Measurements from ENCODE around the gene ATP2B2. TPM values are rescaled to one million over a fixed set of nuclear protein-coding genes. Genes with fewer than 3 reads are reported as not detected.

Gene ATP2B2
- total RNA-seq, 1 experiment from 2014 or later = not detected

DNA sequence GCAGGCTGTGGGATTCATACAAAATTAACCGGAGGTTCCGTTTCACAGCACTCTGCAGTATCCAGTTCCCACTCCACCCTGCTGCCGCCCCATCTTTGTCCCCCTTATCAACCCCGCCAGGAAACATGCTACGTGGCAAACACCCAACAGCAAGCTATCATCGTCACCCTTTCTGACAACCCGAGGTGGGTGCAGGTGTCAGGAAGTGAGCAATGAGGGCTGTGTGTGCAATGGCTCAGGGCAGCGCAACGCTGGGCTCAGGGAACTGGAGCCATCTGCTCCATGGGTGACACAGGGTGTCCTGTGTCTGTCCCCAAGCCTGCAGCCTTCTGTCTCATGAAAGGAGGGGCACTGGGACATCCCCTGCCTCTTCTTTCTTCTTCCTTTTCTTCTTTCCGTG, 60.9 kb downstream of the ATP2B2 start:
- Mint-ChIP-seq H3K27ac (ENCODE audit: low read depth, unreplicated experiment) (peak overlapping the region; percentile 17), H3K27me3 (ENCODE audit: insufficient read depth, unreplicated experiment) (peaks cover 34% of the 10 kb centered on the region), H3K9me3 (ENCODE audit: unreplicated experiment) (no peaks in the 10 kb centered on the region), H3K4me3 (ENCODE audit: unreplicated experiment) (no peak overlapping the region), H3K36me3 (ENCODE audit: insufficient read depth, unreplicated experiment) (no peaks in the 10 kb centered on the region), H3K4me1 (ENCODE audit: insufficient read depth, unreplicated experiment) (peaks cover 6% of the 10 kb centered on the region)
- no TSS peak for BruUV-seq (replicated peaks)
- intact Hi-C loops (cut with micrococcal nuclease) = no loop called here
- no peak for DNase-seq (ENCODE audit: unreplicated experiment)
- TF ChIP-seq, protein P1, sequence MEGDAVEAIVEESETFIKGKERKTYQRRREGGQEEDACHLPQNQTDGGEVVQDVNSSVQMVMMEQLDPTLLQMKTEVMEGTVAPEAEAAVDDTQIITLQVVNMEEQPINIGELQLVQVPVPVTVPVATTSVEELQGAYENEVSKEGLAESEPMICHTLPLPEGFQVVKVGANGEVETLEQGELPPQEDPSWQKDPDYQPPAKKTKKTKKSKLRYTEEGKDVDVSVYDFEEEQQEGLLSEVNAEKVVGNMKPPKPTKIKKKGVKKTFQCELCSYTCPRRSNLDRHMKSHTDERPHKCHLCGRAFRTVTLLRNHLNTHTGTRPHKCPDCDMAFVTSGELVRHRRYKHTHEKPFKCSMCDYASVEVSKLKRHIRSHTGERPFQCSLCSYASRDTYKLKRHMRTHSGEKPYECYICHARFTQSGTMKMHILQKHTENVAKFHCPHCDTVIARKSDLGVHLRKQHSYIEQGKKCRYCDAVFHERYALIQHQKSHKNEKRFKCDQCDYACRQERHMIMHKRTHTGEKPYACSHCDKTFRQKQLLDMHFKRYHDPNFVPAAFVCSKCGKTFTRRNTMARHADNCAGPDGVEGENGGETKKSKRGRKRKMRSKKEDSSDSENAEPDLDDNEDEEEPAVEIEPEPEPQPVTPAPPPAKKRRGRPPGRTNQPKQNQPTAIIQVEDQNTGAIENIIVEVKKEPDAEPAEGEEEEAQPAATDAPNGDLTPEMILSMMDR (IDR thresholded peaks at IDR 0.05; ENCODE audit: unreplicated experiment) = no peak
- CTCF ChIA-PET = interaction anchor here (0.5 kb wide), 1 partner anchor 851 kb away, joined by 3 read pairs; no protein-coding TSS in a partner anchor
- POLR2A ChIA-PET = no interaction called here

DNA sequence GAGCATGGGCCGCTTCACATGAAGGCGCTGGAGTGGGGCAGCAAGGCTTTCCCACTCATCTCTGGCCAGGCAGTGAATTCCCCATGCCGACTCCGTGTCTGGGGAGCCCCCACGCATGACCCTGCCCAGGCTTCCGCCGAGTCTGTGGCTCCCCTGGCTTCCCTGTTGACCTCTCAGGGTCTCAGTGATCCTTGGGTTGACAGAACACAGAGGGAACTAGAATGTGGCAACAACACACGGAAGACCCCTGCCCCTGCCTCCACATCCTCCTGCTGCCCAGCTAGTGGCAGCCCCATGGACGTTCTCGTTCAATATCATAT, 61.3 kb downstream of the ATP2B2 start:
- intact Hi-C loops (cut with micrococcal nuclease) = no loop called here
- CTCF ChIA-PET = no interaction called here
- TF ChIP-seq, protein P1 (IDR thresholded peaks at IDR 0.05; ENCODE audit: unreplicated experiment) = no peak

DNA sequence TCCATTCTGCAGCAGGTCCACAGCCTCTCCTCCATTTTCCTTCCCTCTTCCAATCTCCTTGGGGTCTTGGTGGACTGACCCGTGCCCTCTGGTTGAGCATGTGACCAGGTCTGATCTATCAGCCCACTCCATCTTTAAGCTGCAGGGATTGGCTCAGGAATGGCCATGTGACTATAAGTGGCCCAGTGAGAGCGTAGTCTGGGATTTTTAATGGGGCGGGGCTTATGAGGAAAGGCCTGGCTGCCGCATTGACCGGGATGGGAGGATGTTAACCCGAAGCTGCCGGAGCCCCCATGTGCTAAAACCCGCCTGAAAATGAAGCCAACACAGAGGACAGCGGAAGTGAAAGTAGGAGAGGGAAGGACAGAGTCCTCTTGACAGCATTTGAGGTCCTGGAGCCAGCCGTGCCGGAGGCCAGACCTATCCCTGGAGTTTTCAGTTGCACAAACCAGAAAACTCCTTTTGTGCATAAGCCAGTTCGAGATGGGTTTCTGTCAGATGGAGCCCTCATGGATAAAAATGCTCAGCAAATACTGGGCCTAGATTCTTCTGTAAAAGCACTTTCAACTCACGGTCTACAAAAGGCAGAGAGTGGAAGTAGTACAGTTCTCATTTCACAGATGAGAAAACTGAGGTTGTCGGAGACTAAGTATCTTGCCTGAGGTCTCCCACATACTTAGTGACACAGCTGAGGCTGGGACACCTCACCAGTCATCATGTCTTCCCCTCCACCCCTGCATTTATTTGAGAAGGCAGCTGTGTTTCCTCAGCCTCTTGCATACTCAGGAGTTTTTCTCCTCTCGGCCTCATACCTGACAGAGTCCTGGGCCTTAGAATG, 61.9 kb downstream of the ATP2B2 start:
- Mint-ChIP-seq H3K9me3 (ENCODE audit: unreplicated experiment) (no peaks in the 10 kb centered on the region), H3K27me3 (ENCODE audit: insufficient read depth, unreplicated experiment) (peaks cover 34% of the 10 kb centered on the region), H3K4me1 (ENCODE audit: insufficient read depth, unreplicated experiment) (peaks cover 6% of the 10 kb centered on the region), H3K27ac (ENCODE audit: low read depth, unreplicated experiment) (no peak overlapping the region), H3K4me3 (ENCODE audit: unreplicated experiment) (no peak overlapping the region), H3K36me3 (ENCODE audit: insufficient read depth, unreplicated experiment) (no peaks in the 10 kb centered on the region)
- no peak for DNase-seq (ENCODE audit: unreplicated experiment)
- POLR2A ChIA-PET = no interaction called here
- TF ChIP-seq, protein P1 (IDR thresholded peaks at IDR 0.05; ENCODE audit: unreplicated experiment) = no peak
- CTCF ChIA-PET = interaction anchor here (0.6 kb wide), 1 partner anchor 9 kb away, joined by 3 read pairs; no protein-coding TSS in a partner anchor
- BruUV-seq (replicated peaks) = no TSS peak
- intact Hi-C loops (cut with micrococcal nuclease) = no loop called here

More for the DNA sequence above, 61.3 kb downstream of the ATP2B2 start:
- H3K4me3 Mint-ChIP-seq (ENCODE audit: unreplicated experiment) = no peak overlapping the region
- POLR2A ChIA-PET = no interaction called here
- DNase-seq (ENCODE audit: unreplicated experiment) = no peak
- peak overlapping the region; percentile 17 for H3K27ac Mint-ChIP-seq (ENCODE audit: low read depth, unreplicated experiment)
- peaks cover 34% of the 10 kb centered on the region for H3K27me3 Mint-ChIP-seq (ENCODE audit: insufficient read depth, unreplicated experiment)
- no peaks in the 10 kb centered on the region for H3K36me3 Mint-ChIP-seq (ENCODE audit: insufficient read depth, unreplicated experiment)
- no TSS peak for BruUV-seq (replicated peaks)
- H3K9me3 Mint-ChIP-seq (ENCODE audit: unreplicated experiment) = no peaks in the 10 kb centered on the region
- peaks cover 6% of the 10 kb centered on the region for H3K4me1 Mint-ChIP-seq (ENCODE audit: insufficient read depth, unreplicated experiment)

DNA sequence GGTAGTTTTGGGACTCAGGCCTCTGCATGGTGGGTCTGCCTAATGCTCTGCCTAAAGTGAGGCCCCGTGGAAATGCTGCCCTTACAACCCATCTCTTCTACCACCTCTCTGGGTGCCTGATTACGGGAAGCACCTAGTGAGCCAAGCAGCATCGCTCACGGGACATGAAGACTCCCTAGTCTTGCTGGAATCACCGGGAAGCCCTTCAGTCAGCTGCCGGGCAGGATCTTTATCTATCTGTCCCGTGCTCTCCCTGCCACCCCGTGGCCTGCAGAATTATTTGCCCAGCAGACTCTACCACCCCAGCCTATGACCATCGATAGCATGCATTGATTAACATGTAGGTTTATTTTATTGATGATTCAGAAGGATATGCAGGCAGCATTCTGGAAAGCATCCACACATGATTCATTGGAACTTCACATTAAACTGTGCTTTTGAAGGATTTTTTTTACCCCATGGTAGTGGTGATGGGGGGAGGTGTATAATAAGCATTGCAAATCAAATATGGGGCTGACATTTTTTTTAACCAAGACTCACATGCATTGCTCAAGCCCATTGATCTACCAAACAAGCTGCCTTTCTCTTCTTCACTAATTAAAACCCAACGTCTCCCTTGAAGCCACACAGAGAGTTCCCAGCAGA, 63.1 kb downstream of the ATP2B2 start:
- Mint-ChIP-seq H3K9me3 (ENCODE audit: unreplicated experiment) (no peaks in the 10 kb centered on the region), H3K27ac (ENCODE audit: low read depth, unreplicated experiment) (no peak overlapping the region), H3K4me1 (ENCODE audit: insufficient read depth, unreplicated experiment) (peaks cover 6% of the 10 kb centered on the region), H3K27me3 (ENCODE audit: insufficient read depth, unreplicated experiment) (peaks cover 32% of the 10 kb centered on the region), H3K4me3 (ENCODE audit: unreplicated experiment) (no peak overlapping the region), H3K36me3 (ENCODE audit: insufficient read depth, unreplicated experiment) (no peaks in the 10 kb centered on the region)
- no TSS peak for BruUV-seq (replicated peaks)
- DNase-seq (ENCODE audit: unreplicated experiment) = no peak
- POLR2A ChIA-PET = interaction anchor here (0.6 kb wide), 1 partner anchor 921 kb away, joined by 3 read pairs; no protein-coding TSS in a partner anchor
- CTCF ChIA-PET = interaction anchor here (0.6 to 0.7 kb wide), 2 partner anchors 8 to 98 kb away, joined by 3 read pairs; no protein-coding TSS in a partner anchor
- TF ChIP-seq, protein P1 (IDR thresholded peaks at IDR 0.05; ENCODE audit: unreplicated experiment) = no peak
- intact Hi-C loops (cut with micrococcal nuclease) = no loop called here
